HepG2 (cell line): ENCODE data around the gene PARN. TPM values are rescaled to one million over a fixed set of nuclear protein-coding genes. Genes with fewer than 3 reads are reported as not detected.
A peak's percentile ranks its signal among the peaks of the same experiment; 100 is the strongest.

Experiments
- EP300 ChIP-seq, 3 experiments: sonication (generic) in 1 of 3; formaldehyde crosslinking in 1 of 3; IDR thresholded peaks; 2 replicates each; pipeline versions ENCODE4 v1.5.1 to v1.6.1; 2011 to 2020; ENCODE audit warnings: low read depth in 2 of 3, low read length in 2 of 3, borderline replicate concordance in 1 of 3, improper control_type of control experiment in 1 of 3, mild to moderate bottlenecking in 1 of 3, missing genetic modification reagents in 1 of 3, moderate library complexity in 1 of 3
- FOXK1 ChIP-seq: sonication (generic); formaldehyde crosslinking; IDR thresholded peaks from 2 replicates; pipeline ENCODE4 v1.4.0; 2020; ENCODE audit warnings: low read depth, missing genetic modification reagents, borderline replicate concordance
- MEIS1 ChIP-seq: sonication (generic); formaldehyde crosslinking; IDR thresholded peaks from 2 replicates; pipeline ENCODE4 v1.9.0; 2021; ENCODE audit warnings: mild to moderate bottlenecking, missing genetic modification reagents, moderate library complexity, borderline replicate concordance
- NR2F1 ChIP-seq, 2 experiments: fragments of 450-650 bp in 1 of 2; formaldehyde crosslinking in 1 of 2; IDR thresholded peaks; 2 replicates each; pipeline versions ENCODE4 v1.5.0 to v1.6.1; 2016 to 2020; ENCODE audit warnings: mild to moderate bottlenecking in 1 of 2, missing compliant biosample characterization in 1 of 2, missing genetic modification reagents in 1 of 2, moderate library complexity in 1 of 2
- SIX1 ChIP-seq: sonication (generic); formaldehyde crosslinking; IDR thresholded peaks from 2 replicates; pipeline ENCODE4 v1.4.0; 2020; ENCODE audit warnings: missing genetic modification reagents, borderline replicate concordance
- THAP8 ChIP-seq: sonication (generic); formaldehyde crosslinking; IDR thresholded peaks from 2 replicates; pipeline ENCODE4 v1.5.1; 2020; ENCODE audit warnings: missing genetic modification reagents, mild to moderate bottlenecking, borderline replicate concordance
- ZFP36 ChIP-seq: fragments of 150-350 bp; IDR thresholded peaks from 2 replicates; pipeline ENCODE4 v1.6.1; 2018; ENCODE audit warnings: borderline replicate concordance, low read length, low read depth; ENCODE audit not compliant: partially characterized antibody
- ZNF18 ChIP-seq: sonication (generic); formaldehyde crosslinking; IDR thresholded peaks from 2 replicates; pipeline ENCODE4 v1.8.0; 2022; ENCODE audit warnings: mild to moderate bottlenecking, missing genetic modification reagents; ENCODE audit not compliant: insufficient replicate concordance
- ZNF260 ChIP-seq: sonication (generic); formaldehyde crosslinking; IDR thresholded peaks from 2 replicates; pipeline ENCODE4 v1.4.0; 2020; ENCODE audit warnings: missing genetic modification reagents, low read depth, mild to moderate bottlenecking, borderline replicate concordance
- ZNF382 ChIP-seq: sonication (generic); formaldehyde crosslinking; IDR thresholded peaks from 2 replicates; pipeline ENCODE4 v1.5.0; 2020; ENCODE audit warnings: missing genetic modification reagents, mild to moderate bottlenecking, borderline replicate concordance
- ZNF468 ChIP-seq: sonication (generic); formaldehyde crosslinking; IDR thresholded peaks from 2 replicates; pipeline ENCODE4 v1.8.0; 2022; ENCODE audit warnings: mild to moderate bottlenecking, moderate library complexity, missing genetic modification reagents
- ZNF567 ChIP-seq: sonication (generic); formaldehyde crosslinking; IDR thresholded peaks from 2 replicates; pipeline ENCODE4 v1.8.1; 2023; ENCODE audit warnings: mild to moderate bottlenecking, missing genetic modification reagents, borderline replicate concordance
- ZNF609 ChIP-seq: sonication (generic); formaldehyde crosslinking; IDR thresholded peaks from 2 replicates; pipeline ENCODE4 v1.4.0; 2020; ENCODE audit warnings: mild to moderate bottlenecking, missing genetic modification reagents, borderline replicate concordance
- ZNF792 ChIP-seq: IDR thresholded peaks from 2 replicates; pipeline ENCODE4 v1.6.1; 2016
- ZSCAN12 ChIP-seq: sonication (generic); formaldehyde crosslinking; IDR thresholded peaks from 2 replicates; pipeline ENCODE4 v1.9.0; 2021; ENCODE audit warnings: mild to moderate bottlenecking, missing genetic modification reagents
- polyA plus RNA-seq, 8 experiments: library from polyadenylated mRNA; depleted of rRNA in 3 of 8; stranded (reverse) in 7 of 8; unstranded in 1 of 8; fragments of >200 nt; fragmentation: Illumina TruSeq in 4 of 8; extraction: Trizol in 4 of 8; gene quantifications; 2 replicates each; pipeline versions ENCODE4 v1.2.1 to v1.2.3, GENCODE V29; 2011 to 2016; ENCODE audit warnings: low read depth in 4 of 8, missing spikeins in 1 of 8, mixed read lengths in 1 of 8; ENCODE audit not compliant: insufficient read depth in 1 of 8
- total RNA-seq, 5 experiments: library from RNA; depleted of rRNA; stranded (reverse); fragments of >200 nt; fragmentation: Illumina TruSeq; extraction: Trizol; gene quantifications; 2 replicates each; pipeline ENCODE4 v1.2.3, GENCODE V29; 2016; ENCODE audit warnings: low read depth in 1 of 5
- TF ChIP-seq, protein P1 (sequence below): IDR thresholded peaks from 2 replicates; pipeline ENCODE4 v1.6.1; 2016
- TF ChIP-seq, protein P2 (sequence below): sonication (generic); formaldehyde crosslinking; IDR thresholded peaks from 2 replicates; pipeline ENCODE4 v1.4.0; 2020; ENCODE audit warnings: missing genetic modification reagents, borderline replicate concordance

The PARN gene
- total and polyA plus RNA-seq, 2 of the 13 experiments (the other 11 are each of a cell fraction or from before 2014, with no cell fraction given): 13.3 to 47.6 TPM

- TF ChIP-seq EP300 (IDR thresholded peaks at IDR 0.05; ENCODE audit: low read depth in 2 of 2, low read length in 2 of 2) (peak; percentile 97 to 99), EP300 (CRISPR knock-in tag; IDR thresholded peaks at IDR 0.05; ENCODE audit: borderline replicate concordance) (peak; percentile 96), THAP8 (CRISPR knock-in tag) (no peak), ZSCAN12 (CRISPR knock-in tag) (peak; percentile 32; the same call in 1 of the 2 replicates), ZNF260 (CRISPR knock-in tag) (no peak), ZNF382 (no peak), ZNF468 (CRISPR knock-in tag) (peak; percentile 86; the same call in 1 of the 2 replicates), NR2F1 (CRISPR knock-in tag; IDR thresholded peaks at IDR 0.05) (peak; percentile 98 to 99), ZNF792 (CRISPR knock-in tag) (peak; percentile 79; the same call in 1 of the 2 replicates), MEIS1 (peak; percentile 91; the same call in 1 of the 2 replicates), FOXK1 (peak; percentile 99), ZNF609 (CRISPR knock-in tag) (peak; percentile 95), ZNF567 (CRISPR knock-in tag) (peak; percentile 74; the same call in 1 of the 2 replicates), ZNF18 (CRISPR knock-in tag) (peak; percentile 16), SIX1 (CRISPR knock-in tag) (peak; percentile 83; the same call in 1 of the 2 replicates), ZFP36 (no peak)
- TF ChIP-seq, protein P1, sequence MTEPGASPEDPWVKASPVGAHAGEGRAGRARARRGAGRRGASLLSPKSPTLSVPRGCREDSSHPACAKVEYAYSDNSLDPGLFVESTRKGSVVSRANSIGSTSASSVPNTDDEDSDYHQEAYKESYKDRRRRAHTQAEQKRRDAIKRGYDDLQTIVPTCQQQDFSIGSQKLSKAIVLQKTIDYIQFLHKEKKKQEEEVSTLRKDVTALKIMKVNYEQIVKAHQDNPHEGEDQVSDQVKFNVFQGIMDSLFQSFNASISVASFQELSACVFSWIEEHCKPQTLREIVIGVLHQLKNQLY (CRISPR knock-in tag): peak; percentile 95
- TF ChIP-seq, protein P2, sequence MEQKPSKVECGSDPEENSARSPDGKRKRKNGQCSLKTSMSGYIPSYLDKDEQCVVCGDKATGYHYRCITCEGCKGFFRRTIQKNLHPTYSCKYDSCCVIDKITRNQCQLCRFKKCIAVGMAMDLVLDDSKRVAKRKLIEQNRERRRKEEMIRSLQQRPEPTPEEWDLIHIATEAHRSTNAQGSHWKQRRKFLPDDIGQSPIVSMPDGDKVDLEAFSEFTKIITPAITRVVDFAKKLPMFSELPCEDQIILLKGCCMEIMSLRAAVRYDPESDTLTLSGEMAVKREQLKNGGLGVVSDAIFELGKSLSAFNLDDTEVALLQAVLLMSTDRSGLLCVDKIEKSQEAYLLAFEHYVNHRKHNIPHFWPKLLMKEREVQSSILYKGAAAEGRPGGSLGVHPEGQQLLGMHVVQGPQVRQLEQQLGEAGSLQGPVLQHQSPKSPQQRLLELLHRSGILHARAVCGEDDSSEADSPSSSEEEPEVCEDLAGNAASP (CRISPR knock-in tag): peak; percentile 100
These were observed 118.9 kb downstream of the PARN start (continued) for GRCh38 chr16:14510939-14511799.
